ENCODE results near the gene NDUFS3.

The NDUFS3 gene

GRCh38 chr11:47589584-47589976, 10.7 kb downstream of the NDUFS3 start:
- H3K27ac ChIP-seq: no peak overlapping the region
- TF ChIP-seq CTCF (conservative IDR thresholded peaks at IDR 0.05): no peak

DNA sequence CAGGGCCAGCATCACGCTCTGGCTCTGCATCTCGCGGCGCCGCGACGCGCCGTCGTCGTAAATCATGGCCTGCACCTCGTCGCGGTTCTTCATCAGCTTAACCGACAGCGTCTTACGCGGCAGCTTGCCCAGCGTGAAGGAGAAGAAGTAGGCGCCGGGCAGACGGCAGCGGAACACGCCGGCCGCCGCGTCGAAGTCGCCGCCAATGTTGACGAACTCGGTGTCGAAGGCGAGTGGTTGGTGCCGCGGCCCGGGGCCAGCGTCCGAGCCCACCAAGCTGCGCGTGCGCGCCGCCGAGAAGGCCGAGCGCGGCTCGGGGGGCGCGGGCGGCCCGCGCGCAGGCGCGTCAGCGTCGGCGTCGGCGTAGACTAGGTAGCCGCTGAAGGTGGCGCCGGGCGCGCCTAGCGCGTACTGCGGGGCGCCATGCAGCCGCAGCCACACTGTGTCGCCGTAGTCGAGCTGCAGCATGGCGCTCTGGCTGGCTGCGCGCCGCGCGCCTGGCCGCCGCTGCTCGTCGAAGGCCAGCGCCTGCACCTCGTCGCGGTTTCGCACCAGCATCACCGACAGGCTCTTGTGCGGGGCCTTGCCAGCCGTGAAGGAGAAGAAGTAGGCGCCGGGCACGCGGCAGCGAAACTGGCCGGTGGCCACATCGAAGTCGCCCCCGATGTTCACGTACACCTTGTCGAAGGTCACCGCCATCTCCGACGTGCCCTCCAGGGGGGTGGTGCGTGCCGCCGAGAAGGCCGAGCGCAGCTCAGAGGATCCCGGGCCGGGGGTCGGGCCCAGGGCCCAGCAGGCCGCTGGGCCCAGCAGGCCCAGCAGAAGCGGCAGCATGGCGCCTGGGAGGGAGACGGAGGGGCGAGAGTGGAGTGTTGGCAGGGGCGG, 11.3 kb downstream of the NDUFS3 start:
- H3K27ac ChIP-seq: no peak overlapping the region
- TF ChIP-seq CTCF (conservative IDR thresholded peaks at IDR 0.05): no peak

DNA sequence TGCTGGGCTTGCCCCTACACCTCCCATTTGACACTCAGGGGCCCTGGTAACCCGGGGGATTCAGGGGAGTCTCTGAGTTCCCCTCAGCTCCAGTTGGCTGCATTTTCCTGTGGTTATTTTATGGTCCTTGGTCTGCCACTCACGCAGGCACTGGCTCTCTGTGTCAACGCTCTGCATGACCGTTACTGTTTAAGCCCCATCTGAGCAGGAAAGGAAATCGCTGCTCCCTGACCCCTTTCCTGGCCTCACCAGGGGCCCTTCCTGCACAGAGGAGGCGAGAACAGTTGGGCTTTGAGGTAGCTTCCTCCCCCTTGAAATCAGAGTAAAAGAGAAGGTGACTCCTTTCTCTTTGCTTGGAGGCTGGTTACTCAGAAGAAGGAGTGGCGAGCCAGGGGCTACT, 12.9 kb downstream of the NDUFS3 start:
- H3K27ac ChIP-seq: no peak overlapping the region
- no peak for TF ChIP-seq CTCF (conservative IDR thresholded peaks at IDR 0.05)

DNA sequence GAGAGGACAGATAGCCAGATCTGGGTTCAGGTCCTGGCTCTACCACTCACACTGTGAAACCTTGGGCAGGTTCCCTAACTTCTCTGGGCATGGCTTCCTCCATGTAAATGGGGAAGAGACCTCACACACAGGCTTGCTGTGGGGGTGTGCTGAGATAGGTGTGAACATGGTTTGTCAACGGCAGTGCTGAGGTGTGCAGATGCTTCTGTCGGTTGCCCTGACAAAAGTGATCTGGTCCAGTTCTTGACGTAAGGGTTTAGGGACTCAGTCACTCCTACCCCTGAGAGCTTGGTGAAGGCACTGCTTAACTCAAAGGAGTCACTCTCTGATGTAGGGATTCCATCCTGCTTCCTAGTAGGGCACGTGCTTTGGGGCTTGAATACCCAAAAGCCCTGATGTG, 13.4 kb downstream of the NDUFS3 start:
- H3K27ac ChIP-seq: no peak overlapping the region
- TF ChIP-seq CTCF (conservative IDR thresholded peaks at IDR 0.05): no peak

GRCh38 chr11:47592970-47593369, 14.1 kb downstream of the NDUFS3 start:
- no peak for TF ChIP-seq CTCF (conservative IDR thresholded peaks at IDR 0.05)

DNA sequence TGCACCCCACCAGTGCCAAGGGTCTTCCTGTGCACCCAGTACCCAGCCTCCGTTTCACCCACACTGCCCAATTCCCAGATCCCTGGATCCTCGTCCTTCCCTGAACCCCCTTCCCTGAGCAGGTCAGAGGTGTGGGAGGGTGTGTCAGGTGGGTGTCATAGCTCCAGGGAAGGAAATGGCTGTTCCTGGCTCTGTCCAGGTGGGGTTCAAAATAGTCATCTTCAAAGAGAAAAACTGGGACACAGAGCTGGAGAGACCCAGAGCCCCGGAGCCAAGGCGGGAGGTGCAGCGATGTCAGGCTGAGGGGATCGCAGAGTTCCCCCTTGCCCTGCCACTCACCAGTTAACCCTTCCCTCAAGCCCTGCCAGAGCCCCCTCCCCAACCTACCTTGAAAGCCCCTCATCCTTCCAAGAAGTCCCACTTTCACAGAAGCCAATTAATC, 14.6 kb downstream of the NDUFS3 start:
- TF ChIP-seq CTCF (conservative IDR thresholded peaks at IDR 0.05): no peak
- H3K27ac ChIP-seq: no peak overlapping the region

More at GRCh38 chr11:47592970-47593369, 14.1 kb downstream of the NDUFS3 start:
- no peak overlapping the region for H3K27ac ChIP-seq

GRCh38 chr11:47593934-47594855, 15.3 kb downstream of the NDUFS3 start, which contains the start of gene C1QTNF4:
Gene C1QTNF4, minus strand, starts transcription at chr11:47594411. Its CDS starts 3,601 bp downstream, at chr11:47590810.
- TF ChIP-seq CTCF (conservative IDR thresholded peaks at IDR 0.05): no peak
- H3K27ac ChIP-seq: no peak within 1 kb of the TSS

All from VCaP (cell line).